Glutamatergic neuron (in vitro differentiated cells): ENCODE data around the gene LAMB1. TPM values are rescaled to one million over a fixed set of nuclear protein-coding genes. Genes with fewer than 3 reads are reported as not detected.
"Not testable (repeated sequence)": the region's sequence is repeated elsewhere in the genome, so short reads cannot be mapped to it uniquely, and the experiment has no call there.

ENCODE experiments used
- DNase-seq: peaks from one replicate; pipeline ENCODE4 v3.0.0; 2022
- H3K27ac Mint-ChIP-seq: one replicate; pipeline ENCODE4 v1.8.0; 2020; ENCODE audit warnings: mild to moderate bottlenecking, mixed read lengths, inconsistent platforms; ENCODE audit not compliant: unreplicated experiment
- H3K27me3 Mint-ChIP-seq: one replicate; pipeline ENCODE4 v1.8.0; 2020; ENCODE audit warnings: mild to moderate bottlenecking, moderate library complexity, mixed read lengths, inconsistent platforms; ENCODE audit not compliant: unreplicated experiment
- H3K36me3 Mint-ChIP-seq: one replicate; pipeline ENCODE4 v1.8.0; 2020; ENCODE audit warnings: mild to moderate bottlenecking, mixed read lengths, inconsistent platforms; ENCODE audit not compliant: unreplicated experiment
- H3K4me1 Mint-ChIP-seq: one replicate; pipeline ENCODE4 v1.8.0; 2020; ENCODE audit warnings: mild to moderate bottlenecking, low read depth, mixed read lengths, inconsistent platforms; ENCODE audit not compliant: unreplicated experiment
- H3K4me3 Mint-ChIP-seq: one replicate; pipeline ENCODE4 v1.8.0; 2020; ENCODE audit warnings: mild to moderate bottlenecking, mixed read lengths, inconsistent platforms; ENCODE audit not compliant: unreplicated experiment
- H3K9me3 Mint-ChIP-seq: one replicate; pipeline ENCODE4 v1.8.0; 2020; ENCODE audit warnings: mild to moderate bottlenecking, moderate library complexity, mixed read lengths, inconsistent platforms; ENCODE audit not compliant: unreplicated experiment
- total RNA-seq: library from RNA; stranded (reverse); fragmentation: NEBNext Ultra II Directional; extraction: Animal tissue kit (Norgen Biotek cat#: 25700); gene quantifications from one replicate; pipeline ENCODE4 v1.2.1, GENCODE V29; 2021; ENCODE audit not compliant: unreplicated experiment
- TF ChIP-seq, protein P1 (sequence below): fragments of 200-600 bp; sonication (generic); IDR thresholded peaks from one replicate; pipeline ENCODE4 v1.5.0; 2021; ENCODE audit not compliant: partially characterized antibody, unreplicated experiment

The LAMB1 gene
- total RNA-seq, 1 donor from 2014 or later = 326 TPM

GRCh38 chr7:107958764-107959526, 44.0 kb downstream of the LAMB1 start:
- no peaks in the 10 kb centered on the region for H3K27me3 Mint-ChIP-seq
- peaks cover 2% of the 10 kb centered on the region for H3K9me3 Mint-ChIP-seq
- DNase-seq = no peak
- TF ChIP-seq, protein P1, sequence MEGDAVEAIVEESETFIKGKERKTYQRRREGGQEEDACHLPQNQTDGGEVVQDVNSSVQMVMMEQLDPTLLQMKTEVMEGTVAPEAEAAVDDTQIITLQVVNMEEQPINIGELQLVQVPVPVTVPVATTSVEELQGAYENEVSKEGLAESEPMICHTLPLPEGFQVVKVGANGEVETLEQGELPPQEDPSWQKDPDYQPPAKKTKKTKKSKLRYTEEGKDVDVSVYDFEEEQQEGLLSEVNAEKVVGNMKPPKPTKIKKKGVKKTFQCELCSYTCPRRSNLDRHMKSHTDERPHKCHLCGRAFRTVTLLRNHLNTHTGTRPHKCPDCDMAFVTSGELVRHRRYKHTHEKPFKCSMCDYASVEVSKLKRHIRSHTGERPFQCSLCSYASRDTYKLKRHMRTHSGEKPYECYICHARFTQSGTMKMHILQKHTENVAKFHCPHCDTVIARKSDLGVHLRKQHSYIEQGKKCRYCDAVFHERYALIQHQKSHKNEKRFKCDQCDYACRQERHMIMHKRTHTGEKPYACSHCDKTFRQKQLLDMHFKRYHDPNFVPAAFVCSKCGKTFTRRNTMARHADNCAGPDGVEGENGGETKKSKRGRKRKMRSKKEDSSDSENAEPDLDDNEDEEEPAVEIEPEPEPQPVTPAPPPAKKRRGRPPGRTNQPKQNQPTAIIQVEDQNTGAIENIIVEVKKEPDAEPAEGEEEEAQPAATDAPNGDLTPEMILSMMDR = no peak
- H3K4me3 Mint-ChIP-seq = no peak overlapping the region
- no peaks in the 10 kb centered on the region for H3K36me3 Mint-ChIP-seq
- no peaks in the 10 kb centered on the region for H3K4me1 Mint-ChIP-seq
- no peak overlapping the region for H3K27ac Mint-ChIP-seq

GRCh38 chr7:107957436-107957835, 45.5 kb downstream of the LAMB1 start:
- TF ChIP-seq, protein P1 = no peak
- Mint-ChIP-seq H3K27ac (no peak overlapping the region), H3K27me3 (peaks cover 4% of the 10 kb centered on the region), H3K36me3 (no peaks in the 10 kb centered on the region), H3K9me3 (peaks cover 2% of the 10 kb centered on the region), H3K4me3 (no peak overlapping the region), H3K4me1 (no peaks in the 10 kb centered on the region)
- DNase-seq = no peak

DNA sequence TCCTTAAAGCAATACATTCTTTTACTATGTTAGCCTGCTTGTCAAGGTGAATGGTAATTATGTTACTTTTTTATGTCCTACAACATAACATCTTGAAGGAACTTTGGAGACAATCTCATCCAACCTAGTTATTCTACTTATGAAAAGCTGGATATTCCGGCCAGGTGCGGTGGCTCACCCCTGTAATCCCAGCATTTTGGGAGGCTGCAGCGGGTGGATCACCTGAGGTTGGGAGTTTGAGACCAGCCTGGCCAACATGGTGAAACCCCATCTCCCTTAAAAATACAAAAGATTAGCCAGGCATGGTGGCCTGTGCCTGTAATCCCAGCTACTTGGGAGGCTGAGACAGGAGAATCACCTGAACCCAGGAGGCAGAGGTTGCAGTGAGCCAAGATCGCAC, 46.0 kb downstream of the LAMB1 start:
- H3K36me3 Mint-ChIP-seq, H3K9me3 Mint-ChIP-seq, DNase-seq, H3K27ac Mint-ChIP-seq, H3K4me3 Mint-ChIP-seq, H3K4me1 Mint-ChIP-seq, H3K27me3 Mint-ChIP-seq: not testable (repeated sequence)

DNA sequence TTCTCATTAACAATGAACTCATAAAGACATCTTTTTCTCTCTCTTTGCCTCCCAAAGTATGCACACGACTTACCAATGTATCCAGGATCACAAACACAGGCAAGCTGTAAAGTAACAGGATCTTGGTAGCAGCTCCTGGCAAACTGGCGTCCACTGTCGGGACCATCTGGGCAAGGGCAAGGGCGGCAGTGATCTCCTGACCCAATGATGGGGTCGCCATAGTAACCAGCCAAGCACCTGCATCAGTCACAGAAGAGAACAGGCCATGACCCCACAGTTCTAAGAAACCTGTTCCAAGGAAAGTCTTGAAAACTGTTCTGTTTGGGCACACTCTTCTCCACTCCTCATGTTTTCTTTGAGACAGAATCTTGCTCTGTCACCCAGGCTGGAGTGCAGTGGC, 47.6 kb downstream of the LAMB1 start:
- DNase-seq = no peak
- Mint-ChIP-seq H3K9me3 (no peaks in the 10 kb centered on the region), H3K27me3 (peaks cover 4% of the 10 kb centered on the region), H3K4me1 (no peaks in the 10 kb centered on the region), H3K36me3 (no peaks in the 10 kb centered on the region), H3K27ac (no peak overlapping the region), H3K4me3 (no peak overlapping the region)
- TF ChIP-seq, protein P1 = no peak

GRCh38 chr7:107953924-107954303, 49.0 kb downstream of the LAMB1 start:
- H3K36me3 Mint-ChIP-seq = no peaks in the 10 kb centered on the region
- no peaks in the 10 kb centered on the region for H3K4me1 Mint-ChIP-seq
- H3K9me3 Mint-ChIP-seq = no peaks in the 10 kb centered on the region
- H3K4me3 Mint-ChIP-seq = no peak overlapping the region
- TF ChIP-seq, protein P1 = no peak
- DNase-seq = no peak
- no peak overlapping the region for H3K27ac Mint-ChIP-seq
- peaks cover 4% of the 10 kb centered on the region for H3K27me3 Mint-ChIP-seq
